SK-N-SH treated with all-trans-retinoic acid at 6 μM for 48 hours (cell line): Measurements from ENCODE around the gene STK38L.

Experiments
- PATZ1 ChIP-seq: fragments of 250-450 bp; sonication (Bioruptor Pico); IDR thresholded peaks from 2 replicates; pipeline ENCODE4 v1.8.0; 2020; ENCODE audit warnings: mild to moderate bottlenecking, moderate library complexity, borderline replicate concordance
- TSHZ2 ChIP-seq: fragments of 250-450 bp; sonication (Bioruptor Pico); IDR thresholded peaks from 2 replicates; pipeline ENCODE4 v1.5.0; 2020; ENCODE audit warnings: mild to moderate bottlenecking, moderate library complexity
- ZC3H10 ChIP-seq: fragments of 250-450 bp; sonication (Bioruptor Pico); IDR thresholded peaks from 2 replicates; pipeline ENCODE4 v1.5.1; 2021; ENCODE audit warnings: mild to moderate bottlenecking, moderate library complexity

- TF ChIP-seq PATZ1 (no peak), TSHZ2 (CRISPR knock-in tag) (no peak), ZC3H10 (CRISPR knock-in tag) (no peak)
Observed at GRCh38 chr12:27210187-27210586, 33.9 kb upstream of the STK38L start.
